ENCODE measurements around the gene PSMD4. TPM values are rescaled to one million over a fixed set of nuclear protein-coding genes. Genes with fewer than 3 reads are reported as not detected.

The PSMD4 gene
- total RNA-seq: 97.2 TPM

GRCh38 chr1:151254217-151255213 is at the start of gene PSMD4:
Gene PSMD4 (plus strand): TSS chr1:151254734. CDS start chr1:151254783, 49 bp downstream.

GRCh38 chr1:151281969-151282882 is 27.7 kb downstream of the PSMD4 start, which contains the start of gene ZNF687:
Gene ZNF687 (plus strand): TSS chr1:151282299. CDS start chr1:151286292, 3,993 bp downstream.

Small RNA genes lying within 50 kb of the gene (small RNA-seq; reads per million reads assigned to genes)
- 0.16 reads per million for gene RN7SL444P (ENCODE audit: low replicate concordance)

Other genes with a start within 250 kb of the PSMD4 start
- gene MINDY1, start 247.8 kb upstream of the PSMD4 start, total RNA-seq: 45.6 TPM
- 26.0 TPM for gene PRUNE1, start 246.3 kb upstream of the PSMD4 start, total RNA-seq
- 1.9 TPM for gene BNIPL, start 218.1 kb upstream of the PSMD4 start, total RNA-seq
- 5.5 TPM for gene C1orf56, start 207.0 kb upstream of the PSMD4 start, total RNA-seq
- 48.6 TPM for gene CDC42SE1, start 195.1 kb upstream of the PSMD4 start, total RNA-seq
- gene MLLT11, start 194.3 kb upstream of the PSMD4 start, total RNA-seq: 4.1 TPM
- 18.2 TPM for gene GABPB2, start 184.0 kb upstream of the PSMD4 start, total RNA-seq
- 39.0 TPM for gene SEMA6C, start 108.1 kb upstream of the PSMD4 start, total RNA-seq
- gene TNFAIP8L2, start 98.1 kb upstream of the PSMD4 start, total RNA-seq: 2.3 TPM
- gene LYSMD1, start 88.8 kb upstream of the PSMD4 start, total RNA-seq: 12.6 TPM
- 20.4 TPM for gene SCNM1, start 88.6 kb upstream of the PSMD4 start, total RNA-seq
- gene TMOD4, start 78.8 kb upstream of the PSMD4 start, total RNA-seq: 12.4 TPM
- gene VPS72, start 64.5 kb upstream of the PSMD4 start, total RNA-seq: 26.0 TPM
- 70.8 TPM for gene PIP5K1A, start 56.2 kb upstream of the PSMD4 start, total RNA-seq
- gene ZNF687, start 27.6 kb downstream of the PSMD4 start, total RNA-seq: 28.6 TPM
- 54.5 TPM for gene PI4KB, start 72.7 kb downstream of the PSMD4 start, total RNA-seq
- 31.6 TPM for gene RFX5, start 92.5 kb downstream of the PSMD4 start, total RNA-seq
- 60.4 TPM for gene SELENBP1, start 118.0 kb downstream of the PSMD4 start, total RNA-seq
- 176 TPM for gene PSMB4, start 144.8 kb downstream of the PSMD4 start, total RNA-seq
- 108 TPM for gene POGZ, start 204.8 kb downstream of the PSMD4 start, total RNA-seq

Data from metanephros (tissue), 2 donors.